ENCODE data around the gene LEUTX.

DNA sequence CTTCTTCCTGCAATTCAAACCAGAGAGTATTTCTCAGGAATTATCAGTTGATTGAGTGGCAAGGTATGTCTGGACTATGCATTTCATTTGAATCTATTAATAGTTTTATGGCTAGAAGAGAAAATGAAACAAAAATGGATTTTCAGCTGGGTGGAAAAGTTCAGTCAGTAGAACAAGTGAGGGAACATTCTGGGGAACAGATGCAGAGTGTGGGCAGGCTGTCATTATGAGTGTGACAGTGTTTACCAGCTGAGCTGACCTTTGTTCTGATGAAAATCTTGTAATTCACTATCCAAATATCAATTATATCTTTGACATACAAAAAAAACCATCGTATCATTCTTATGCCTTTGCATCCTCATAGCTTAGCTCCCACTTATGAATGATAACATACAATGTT lies 38.3 kb upstream of the LEUTX start:
- no peak for TF ChIP-seq CTCF (IDR thresholded peaks at IDR 0.05)
- TF ChIP-seq EZH2 (IDR thresholded peaks at IDR 0.05): no peak
- TF ChIP-seq EZH2phosphoT487 (IDR thresholded peaks at IDR 0.05): no peak

Data from neural progenitor cell (in vitro differentiated cells).